AG20443 (cell line): ENCODE data around the gene TMEM101.
"Not testable (repeated sequence)": the region's sequence is repeated elsewhere in the genome, so short reads cannot be mapped to it uniquely, and the experiment has no call there.

Experiments used
- DNase-seq: peaks from one replicate; pipeline ENCODE4 v3.0.0; 2012; ENCODE audit warnings: low spot score, mixed read lengths

The TMEM101 gene

DNA sequence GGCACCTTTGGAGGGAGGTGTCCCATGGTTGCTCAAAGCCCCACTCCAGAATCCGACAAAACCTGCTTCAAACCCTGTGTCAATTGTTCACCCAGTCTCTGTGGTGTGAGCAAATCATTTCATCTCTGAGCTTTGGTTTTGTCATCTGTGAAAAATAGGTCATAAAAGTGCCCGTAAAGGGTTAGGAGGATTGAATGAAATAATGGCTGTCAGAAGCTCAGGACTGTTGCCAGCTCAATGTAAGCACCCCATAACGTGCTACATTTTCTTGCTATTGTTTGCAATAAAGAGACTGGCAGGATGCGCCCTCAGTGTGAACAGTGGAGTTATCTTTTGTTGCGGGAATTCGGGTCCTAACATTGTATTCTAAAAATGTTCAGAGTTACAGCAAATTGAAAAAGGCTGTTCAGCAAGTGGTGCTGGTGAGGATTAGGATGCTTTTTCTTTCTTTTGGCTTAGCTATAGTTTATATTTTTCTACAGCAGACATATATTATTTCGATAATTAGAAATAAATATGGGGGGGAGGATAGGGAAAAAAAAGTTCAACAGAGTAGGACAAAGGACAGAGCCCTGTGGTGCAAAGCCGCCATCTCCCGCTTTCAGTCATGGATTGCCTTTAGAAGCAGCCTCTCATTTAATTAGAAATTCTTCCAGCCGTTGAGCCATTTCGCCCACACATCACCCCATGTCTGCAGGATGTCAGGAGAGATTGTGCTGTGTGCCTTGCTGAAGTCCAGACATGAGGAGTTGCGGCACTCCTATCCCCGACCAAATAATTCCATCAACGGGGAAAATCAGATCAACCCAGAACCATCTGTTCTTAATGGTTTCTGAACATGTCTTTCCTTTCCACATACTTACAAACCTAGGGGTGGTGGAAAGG lies 40.1 kb downstream of the TMEM101 start:
- DNase-seq = no peak

DNA sequence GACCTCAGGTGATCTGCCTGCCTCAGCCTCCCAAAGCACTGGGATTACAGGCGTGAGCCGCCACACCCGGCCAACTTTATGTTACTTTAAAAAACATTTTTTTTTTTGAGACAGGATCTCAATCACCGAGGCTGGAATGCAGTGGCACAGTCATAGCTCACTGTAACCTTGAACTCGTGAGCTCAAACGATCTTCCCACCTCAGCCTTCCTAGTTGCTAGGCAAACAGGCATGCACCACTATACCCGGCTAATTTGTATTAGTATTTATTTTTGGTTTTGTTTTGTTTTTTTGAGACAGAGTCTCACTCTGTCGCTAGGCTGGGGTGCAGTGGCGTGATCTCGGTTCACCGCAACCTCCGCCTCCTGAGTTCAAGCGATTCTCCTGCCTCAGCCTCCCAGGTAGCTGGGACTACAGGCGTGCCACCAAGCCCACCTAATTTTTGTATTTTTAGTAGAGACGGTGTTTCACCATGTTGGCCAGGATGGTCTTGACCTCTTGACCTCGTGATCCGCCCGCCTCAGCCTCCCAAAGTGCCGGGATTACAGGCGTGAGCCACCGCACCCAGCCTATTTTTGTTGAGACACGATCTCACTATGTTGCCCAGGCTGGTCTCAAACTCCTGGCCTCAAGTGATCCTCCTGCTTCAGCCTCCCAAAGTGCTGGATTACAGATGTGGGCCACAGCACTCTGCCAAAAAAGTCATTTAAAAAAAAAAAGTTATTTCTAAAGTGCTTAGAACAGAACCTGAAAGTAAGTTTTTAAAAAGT lies 42.1 kb downstream of the TMEM101 start:
- DNase-seq = not testable (repeated sequence)

DNA sequence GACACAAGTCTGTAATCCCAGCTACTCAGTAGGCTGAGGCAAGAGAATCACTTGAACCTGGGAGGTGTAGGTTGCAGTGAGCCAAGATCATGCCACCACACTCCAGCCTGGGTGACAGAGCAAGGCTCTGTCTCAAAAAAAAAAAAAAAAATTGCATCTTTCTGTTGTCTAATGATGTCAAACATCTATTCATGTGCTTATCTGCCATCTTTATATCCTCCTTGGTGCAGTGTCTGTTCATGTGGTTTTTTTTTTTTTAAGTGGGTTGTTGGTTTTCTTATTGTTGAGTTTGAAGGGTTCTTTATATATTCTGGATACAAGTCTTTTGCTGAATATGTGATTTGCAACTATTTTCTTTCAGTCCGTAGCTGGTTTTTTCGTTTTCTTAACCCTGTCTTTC lies 43.3 kb downstream of the TMEM101 start:
- DNase-seq = not testable (repeated sequence)

DNA sequence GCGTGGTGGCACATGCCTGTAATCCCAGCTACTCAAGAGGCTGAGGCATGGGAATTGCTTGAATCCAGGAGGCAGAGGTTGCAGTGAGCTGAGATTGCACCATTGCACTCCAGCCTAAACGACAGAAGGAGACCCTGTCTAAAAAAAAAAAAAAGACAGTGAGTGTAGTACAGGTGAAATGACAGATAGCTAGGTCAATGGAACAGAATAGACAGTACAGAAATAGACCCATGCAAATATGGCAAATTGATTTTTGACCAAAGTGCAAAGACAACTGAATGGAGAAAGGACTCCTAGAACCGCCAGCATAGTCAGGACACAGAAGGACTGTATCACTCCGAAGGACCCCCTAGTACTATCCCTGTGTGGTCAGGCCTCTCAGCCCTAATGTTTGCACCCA lies 44.4 kb downstream of the TMEM101 start:
- no peak for DNase-seq

DNA sequence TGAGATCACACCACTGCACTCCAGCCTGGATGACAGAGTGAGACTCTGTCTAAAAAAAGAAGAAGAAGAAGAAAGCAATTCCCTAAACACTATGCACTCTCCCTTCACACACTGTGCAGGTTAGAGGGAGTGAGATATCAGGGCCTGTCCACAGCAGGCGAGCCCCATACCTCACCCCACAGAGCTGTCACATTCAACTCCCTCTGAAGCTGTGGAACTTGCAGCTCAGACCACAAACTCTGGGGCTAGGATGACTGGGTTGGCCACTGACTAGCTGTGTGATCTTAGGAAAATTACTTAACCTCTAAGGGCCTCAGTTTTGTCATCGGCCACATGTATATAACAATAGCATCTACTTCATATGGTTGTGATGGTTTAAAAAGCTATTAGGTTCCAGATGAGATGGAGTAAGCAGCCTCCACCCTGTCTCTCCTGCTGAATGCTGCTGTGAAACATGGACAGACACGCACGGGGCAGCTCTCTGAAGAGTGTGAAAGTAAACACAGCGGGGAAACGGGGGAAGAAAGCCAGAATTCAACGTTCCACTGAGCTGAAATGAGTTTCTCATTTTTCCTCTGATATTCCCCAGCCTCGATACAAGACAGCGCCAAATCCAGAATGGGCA lies 47.4 kb downstream of the TMEM101 start:
- DNase-seq = no peak

DNA sequence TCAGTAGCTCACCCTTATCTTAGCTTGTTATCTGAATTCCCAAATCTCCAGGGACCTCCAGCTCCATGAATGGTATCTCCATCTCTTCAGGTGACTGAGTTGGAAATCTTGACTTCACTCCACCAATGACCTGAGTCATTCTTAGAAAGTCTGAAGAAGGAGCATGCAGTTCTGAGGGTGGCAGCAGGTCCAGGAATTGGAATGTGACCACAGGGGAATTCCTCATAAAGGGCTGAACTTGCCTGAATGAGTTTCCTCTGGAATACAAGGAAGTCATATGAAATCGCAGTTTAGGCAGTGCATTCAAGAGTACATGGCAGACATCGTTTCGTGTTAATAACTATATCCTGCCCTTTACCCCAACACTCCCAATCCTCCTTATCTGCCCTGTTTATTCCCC lies 48.5 kb downstream of the TMEM101 start:
- DNase-seq = no peak

DNA sequence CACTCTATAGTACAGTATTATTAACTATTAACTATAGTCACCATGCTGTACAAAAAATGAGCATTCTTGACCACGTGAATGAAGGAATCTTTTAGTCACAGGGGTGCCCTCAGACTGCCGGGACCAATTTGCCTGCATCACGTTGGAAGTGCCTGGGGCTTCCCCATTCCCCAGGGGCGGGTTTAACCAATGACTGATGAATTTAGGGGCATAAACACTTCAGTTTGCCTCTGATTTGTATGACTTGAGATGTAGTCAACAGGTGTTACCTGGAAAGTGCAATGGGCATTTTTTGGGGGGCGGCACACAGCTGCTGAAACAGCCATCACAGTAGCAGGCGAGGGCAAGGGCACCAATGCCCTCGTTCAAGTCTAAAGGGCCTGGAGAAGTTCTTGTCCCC lies 52.3 kb downstream of the TMEM101 start:
- no peak for DNase-seq

DNA sequence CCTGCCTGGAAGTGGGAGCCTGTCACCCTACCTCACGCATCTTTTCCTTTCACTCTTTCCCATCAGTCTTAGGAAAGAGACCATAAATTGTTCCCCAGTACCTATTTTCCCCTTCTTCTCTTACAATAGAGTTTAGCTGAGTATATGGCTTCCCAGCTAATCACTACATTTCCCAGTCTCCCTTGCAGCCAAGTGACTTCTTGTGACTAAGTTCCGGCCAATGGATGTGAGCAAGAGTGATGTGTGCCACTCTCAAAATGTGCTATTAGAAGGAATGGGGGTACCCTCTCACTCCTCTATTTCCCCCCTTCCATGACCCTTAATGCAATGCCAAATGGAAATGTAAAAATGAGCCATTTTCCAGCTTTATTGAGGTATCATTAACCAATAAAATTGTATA lies 52.8 kb downstream of the TMEM101 start:
- no peak for DNase-seq

DNA sequence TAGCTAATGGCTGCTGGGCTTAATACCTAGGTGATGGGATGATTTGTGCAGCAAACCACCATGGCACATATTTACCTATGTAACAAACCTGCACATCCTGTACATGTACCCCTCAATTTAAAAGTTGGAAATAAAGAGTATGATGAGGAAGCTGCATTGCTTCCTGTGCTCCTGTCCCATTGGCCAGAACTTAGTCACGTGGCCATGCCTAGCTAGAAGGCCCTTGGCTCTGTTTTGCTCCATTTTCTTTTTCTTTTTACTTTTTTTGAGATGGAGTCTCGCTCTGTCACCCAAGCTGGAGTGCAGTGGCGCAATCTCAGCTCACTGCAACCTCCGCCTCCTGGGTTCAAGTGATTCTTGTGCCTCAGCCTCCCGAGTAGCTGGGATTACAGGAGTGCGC lies 53.5 kb downstream of the TMEM101 start:
- not testable (repeated sequence) for DNase-seq
